HG02885 (cell line): ENCODE data around the gene VPS13D.
"Not testable (repeated sequence)": the region's sequence is repeated elsewhere in the genome, so short reads cannot be mapped to it uniquely, and the experiment has no call there.

Experiments used
- ATAC-seq: cut with Tn5 transposase; IDR thresholded peaks from one replicate; pipeline ENCODE4 v1.9.1; 2021; ENCODE audit warnings: mild to moderate bottlenecking; ENCODE audit not compliant: unreplicated experiment, poor library complexity

VPS13D gene

GRCh38 chr1:12324423-12324822, 94.6 kb downstream of the VPS13D start:
- ATAC-seq = no peak

GRCh38 chr1:12324973-12325372, 95.1 kb downstream of the VPS13D start:
- ATAC-seq = not testable (repeated sequence)

- no peak for ATAC-seq
These were observed 97.2 kb downstream of the VPS13D start for GRCh38 chr1:12326986-12327385.

- no peak for ATAC-seq
These were observed 97.7 kb downstream of the VPS13D start for GRCh38 chr1:12327566-12327965.

- no peak for ATAC-seq
These were observed 103.4 kb downstream of the VPS13D start for GRCh38 chr1:12333036-12333785.

- no peak for ATAC-seq
These were observed 106.0 kb downstream of the VPS13D start for GRCh38 chr1:12335815-12336214.

- ATAC-seq = no peak
These were observed 106.6 kb downstream of the VPS13D start for GRCh38 chr1:12336413-12336812.

GRCh38 chr1:12338017-12338416, 108.2 kb downstream of the VPS13D start:
- no peak for ATAC-seq

GRCh38 chr1:12338823-12339222, 109.0 kb downstream of the VPS13D start:
- ATAC-seq = no peak

GRCh38 chr1:12339396-12339795, 109.6 kb downstream of the VPS13D start:
- ATAC-seq = no peak

- ATAC-seq = no peak
These were observed 110.1 kb downstream of the VPS13D start for GRCh38 chr1:12339811-12340543.

GRCh38 chr1:12340544-12340930, 110.7 kb downstream of the VPS13D start:
- no peak for ATAC-seq

GRCh38 chr1:12341667-12342066, 111.8 kb downstream of the VPS13D start:
- ATAC-seq = no peak

- no peak for ATAC-seq
These were observed 112.7 kb downstream of the VPS13D start for GRCh38 chr1:12342401-12343003.

GRCh38 chr1:12343823-12344487, 114.1 kb downstream of the VPS13D start:
- no peak for ATAC-seq

- no peak for ATAC-seq
These were observed 114.9 kb downstream of the VPS13D start for GRCh38 chr1:12344596-12345349.

- no peak for ATAC-seq
These were observed 115.8 kb downstream of the VPS13D start for GRCh38 chr1:12345350-12346217.

GRCh38 chr1:12346483-12347151, 116.8 kb downstream of the VPS13D start:
- no peak for ATAC-seq

- no peak for ATAC-seq
These were observed 118.3 kb downstream of the VPS13D start for GRCh38 chr1:12348113-12348512.
